ENCODE results near the gene GATA2. TPM values are rescaled to one million over a fixed set of nuclear protein-coding genes. Genes with fewer than 3 reads are reported as not detected.

GATA2 gene
- total RNA-seq, 2 experiments from 2014 or later = 0.16 to 0.17 TPM

GRCh38 chr3:128464188-128464587 is 28.8 kb downstream of the GATA2 start:
- no peaks in the 10 kb centered on the region for H3K9me3 Mint-ChIP-seq
- no peak overlapping the region for H3K4me3 Mint-ChIP-seq
- no peak for TF ChIP-seq CTCF (IDR thresholded peaks at IDR 0.05)
- H3K27me3 Mint-ChIP-seq = peaks cover 23% of the 10 kb centered on the region
- Histone ChIP-seq H3K4me3 (ENCODE audit: low read length) (no peak overlapping the region), H3K27me3 (ENCODE audit: control insufficient read depth in 1 of 2, insufficient read depth in 2 of 2, low read length in 2 of 2) (peaks cover 0 to 2% of the 10 kb centered on the region in 2 experiments), H3K36me3 (ENCODE audit: insufficient read depth, low read length) (no peaks in the 10 kb centered on the region), H3K9me3 (ENCODE audit: control insufficient read depth in 1 of 2, insufficient read depth in 1 of 2, low read length in 2 of 2) (no peaks in the 10 kb centered on the region), H3K27ac (ENCODE audit: low read depth in 1 of 2, low read length in 2 of 2) (no peak overlapping the region), H3K4me1 (ENCODE audit: insufficient read depth, low read length) (no peaks in the 10 kb centered on the region)
- H3K4me1 Mint-ChIP-seq (ENCODE audit: low read depth) = peaks cover 14% of the 10 kb centered on the region
- H3K36me3 Mint-ChIP-seq (ENCODE audit: low read depth) = no peaks in the 10 kb centered on the region
- CTCF ChIA-PET = no interaction called here
- ATAC-seq (ENCODE audit: poor library complexity) (no peak), DNase-seq (no peak)
- intact Hi-C loops (cut with DNase I, micrococcal nuclease) = no loop called here
- POLR2A ChIA-PET = no interaction called here
- H3K27ac Mint-ChIP-seq = no peak overlapping the region

- ATAC-seq (ENCODE audit: poor library complexity) (no peak), DNase-seq (no peak)
- H3K27me3 Mint-ChIP-seq = peaks cover 23% of the 10 kb centered on the region
- no peaks in the 10 kb centered on the region for H3K36me3 ChIP-seq (ENCODE audit: insufficient read depth, low read length)
- no peak for TF ChIP-seq CTCF (IDR thresholded peaks at IDR 0.05)
- H3K9me3 ChIP-seq (ENCODE audit: control insufficient read depth in 1 of 2, insufficient read depth in 1 of 2, low read length in 2 of 2) = no peaks in the 10 kb centered on the region
- no peaks in the 10 kb centered on the region for H3K36me3 Mint-ChIP-seq (ENCODE audit: low read depth)
- no peak overlapping the region for H3K27ac ChIP-seq (ENCODE audit: low read depth in 1 of 2, low read length in 2 of 2)
- H3K27ac Mint-ChIP-seq = no peak overlapping the region
- H3K9me3 Mint-ChIP-seq = no peaks in the 10 kb centered on the region
- H3K27me3 ChIP-seq (ENCODE audit: control insufficient read depth in 1 of 2, insufficient read depth in 2 of 2, low read length in 2 of 2) = peaks cover 0 to 2% of the 10 kb centered on the region in 2 experiments
- intact Hi-C loops (cut with DNase I, micrococcal nuclease) = no loop called here
- no peaks in the 10 kb centered on the region for H3K4me1 ChIP-seq (ENCODE audit: insufficient read depth, low read length)
- ChIA-PET CTCF (no interaction called here), POLR2A (no interaction called here)
- H3K4me3 ChIP-seq (ENCODE audit: low read length) = no peak overlapping the region
- peaks cover 14% of the 10 kb centered on the region for H3K4me1 Mint-ChIP-seq (ENCODE audit: low read depth)
- H3K4me3 Mint-ChIP-seq = no peak overlapping the region
These were observed 29.2 kb downstream of the GATA2 start for GRCh38 chr3:128463771-128464170.

- Mint-ChIP-seq H3K4me1 (ENCODE audit: low read depth) (peaks cover 14% of the 10 kb centered on the region), H3K4me3 (no peak overlapping the region), H3K9me3 (no peaks in the 10 kb centered on the region), H3K27ac (no peak overlapping the region), H3K27me3 (peaks cover 23% of the 10 kb centered on the region), H3K36me3 (ENCODE audit: low read depth) (no peaks in the 10 kb centered on the region)
- POLR2A ChIA-PET = no interaction called here
- H3K36me3 ChIP-seq (ENCODE audit: insufficient read depth, low read length) = no peaks in the 10 kb centered on the region
- ATAC-seq (ENCODE audit: poor library complexity) = no peak
- CTCF ChIA-PET = no interaction called here
- H3K4me1 ChIP-seq (ENCODE audit: insufficient read depth, low read length) = no peaks in the 10 kb centered on the region
- H3K9me3 ChIP-seq (ENCODE audit: control insufficient read depth in 1 of 2, insufficient read depth in 1 of 2, low read length in 2 of 2) = no peaks in the 10 kb centered on the region
- no peak for DNase-seq
- no peak overlapping the region for H3K4me3 ChIP-seq (ENCODE audit: low read length)
- intact Hi-C loops (cut with DNase I, micrococcal nuclease) = no loop called here
- H3K27me3 ChIP-seq (ENCODE audit: control insufficient read depth in 1 of 2, insufficient read depth in 2 of 2, low read length in 2 of 2) = peaks cover 0 to 2% of the 10 kb centered on the region in 2 experiments
- no peak overlapping the region for H3K27ac ChIP-seq (ENCODE audit: low read depth in 1 of 2, low read length in 2 of 2)
- no peak for TF ChIP-seq CTCF (IDR thresholded peaks at IDR 0.05)
These were observed 29.6 kb downstream of the GATA2 start for GRCh38 chr3:128463354-128463753.

All from CD4-positive, alpha-beta T cell (primary cell).